ENCODE measurements around the gene PSMB3.

Gene PSMB3

DNA sequence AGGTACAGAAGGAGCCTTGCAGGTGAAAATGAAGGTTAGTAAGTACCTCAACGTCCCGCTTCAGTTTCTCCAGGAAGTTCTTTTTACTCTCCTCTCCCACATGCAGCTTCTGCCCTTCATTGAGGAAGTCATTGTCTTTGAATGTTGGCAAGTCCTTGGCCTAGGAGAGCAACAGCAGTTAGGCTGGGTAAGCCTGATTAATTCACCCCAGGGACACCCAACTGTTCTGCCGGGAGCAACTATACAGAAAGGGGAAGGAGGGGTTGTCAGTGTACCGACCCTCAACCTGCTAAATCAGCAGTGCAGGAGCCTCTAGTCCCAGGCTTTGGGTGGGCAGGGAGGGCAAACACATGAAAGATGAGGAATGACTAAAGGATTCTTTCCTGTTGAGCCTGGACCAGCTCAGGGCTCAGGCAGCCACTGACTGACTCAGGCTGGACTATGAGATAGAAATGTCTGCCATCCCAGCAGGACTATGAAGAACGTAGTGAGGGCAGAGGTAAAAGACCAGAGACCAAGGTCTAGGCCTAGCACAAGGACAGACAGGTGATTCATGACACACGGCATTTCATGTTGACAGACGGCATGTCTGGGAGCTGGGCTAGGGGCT lies 25.2 kb downstream of the PSMB3 start:
- Histone ChIP-seq H3K4me3 (replicated peaks; ENCODE audit: insufficient read depth, low read length) (no peak overlapping the region), H3K27ac (replicated peaks) (no peak overlapping the region), H3K27me3 (ENCODE audit: insufficient read depth, poor library complexity, severe bottlenecking) (no peaks in the 10 kb centered on the region)
- TF ChIP-seq, protein P1, sequence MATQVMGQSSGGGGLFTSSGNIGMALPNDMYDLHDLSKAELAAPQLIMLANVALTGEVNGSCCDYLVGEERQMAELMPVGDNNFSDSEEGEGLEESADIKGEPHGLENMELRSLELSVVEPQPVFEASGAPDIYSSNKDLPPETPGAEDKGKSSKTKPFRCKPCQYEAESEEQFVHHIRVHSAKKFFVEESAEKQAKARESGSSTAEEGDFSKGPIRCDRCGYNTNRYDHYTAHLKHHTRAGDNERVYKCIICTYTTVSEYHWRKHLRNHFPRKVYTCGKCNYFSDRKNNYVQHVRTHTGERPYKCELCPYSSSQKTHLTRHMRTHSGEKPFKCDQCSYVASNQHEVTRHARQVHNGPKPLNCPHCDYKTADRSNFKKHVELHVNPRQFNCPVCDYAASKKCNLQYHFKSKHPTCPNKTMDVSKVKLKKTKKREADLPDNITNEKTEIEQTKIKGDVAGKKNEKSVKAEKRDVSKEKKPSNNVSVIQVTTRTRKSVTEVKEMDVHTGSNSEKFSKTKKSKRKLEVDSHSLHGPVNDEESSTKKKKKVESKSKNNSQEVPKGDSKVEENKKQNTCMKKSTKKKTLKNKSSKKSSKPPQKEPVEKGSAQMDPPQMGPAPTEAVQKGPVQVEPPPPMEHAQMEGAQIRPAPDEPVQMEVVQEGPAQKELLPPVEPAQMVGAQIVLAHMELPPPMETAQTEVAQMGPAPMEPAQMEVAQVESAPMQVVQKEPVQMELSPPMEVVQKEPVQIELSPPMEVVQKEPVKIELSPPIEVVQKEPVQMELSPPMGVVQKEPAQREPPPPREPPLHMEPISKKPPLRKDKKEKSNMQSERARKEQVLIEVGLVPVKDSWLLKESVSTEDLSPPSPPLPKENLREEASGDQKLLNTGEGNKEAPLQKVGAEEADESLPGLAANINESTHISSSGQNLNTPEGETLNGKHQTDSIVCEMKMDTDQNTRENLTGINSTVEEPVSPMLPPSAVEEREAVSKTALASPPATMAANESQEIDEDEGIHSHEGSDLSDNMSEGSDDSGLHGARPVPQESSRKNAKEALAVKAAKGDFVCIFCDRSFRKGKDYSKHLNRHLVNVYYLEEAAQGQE (IDR thresholded peaks at IDR 0.05; ENCODE audit: insufficient replicate concordance, low read depth) = no peak
- TF ChIP-seq POLR2AphosphoS5 (IDR thresholded peaks at IDR 0.05; ENCODE audit: low read depth) (no peak), GABPA (IDR thresholded peaks at IDR 0.05; ENCODE audit: low read depth) (no peak), SPI1 (IDR thresholded peaks at IDR 0.05; ENCODE audit: borderline replicate concordance, low read depth) (no peak; the same call in 1 of the 2 replicates)
- TF ChIP-seq, protein P2, sequence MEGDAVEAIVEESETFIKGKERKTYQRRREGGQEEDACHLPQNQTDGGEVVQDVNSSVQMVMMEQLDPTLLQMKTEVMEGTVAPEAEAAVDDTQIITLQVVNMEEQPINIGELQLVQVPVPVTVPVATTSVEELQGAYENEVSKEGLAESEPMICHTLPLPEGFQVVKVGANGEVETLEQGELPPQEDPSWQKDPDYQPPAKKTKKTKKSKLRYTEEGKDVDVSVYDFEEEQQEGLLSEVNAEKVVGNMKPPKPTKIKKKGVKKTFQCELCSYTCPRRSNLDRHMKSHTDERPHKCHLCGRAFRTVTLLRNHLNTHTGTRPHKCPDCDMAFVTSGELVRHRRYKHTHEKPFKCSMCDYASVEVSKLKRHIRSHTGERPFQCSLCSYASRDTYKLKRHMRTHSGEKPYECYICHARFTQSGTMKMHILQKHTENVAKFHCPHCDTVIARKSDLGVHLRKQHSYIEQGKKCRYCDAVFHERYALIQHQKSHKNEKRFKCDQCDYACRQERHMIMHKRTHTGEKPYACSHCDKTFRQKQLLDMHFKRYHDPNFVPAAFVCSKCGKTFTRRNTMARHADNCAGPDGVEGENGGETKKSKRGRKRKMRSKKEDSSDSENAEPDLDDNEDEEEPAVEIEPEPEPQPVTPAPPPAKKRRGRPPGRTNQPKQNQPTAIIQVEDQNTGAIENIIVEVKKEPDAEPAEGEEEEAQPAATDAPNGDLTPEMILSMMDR (IDR thresholded peaks at IDR 0.05; ENCODE audit: insufficient read depth, low read length) = no peak
- DNase-seq (ENCODE audit: low read depth in 1 of 2, low spot score in 1 of 2) = no peak

DNA sequence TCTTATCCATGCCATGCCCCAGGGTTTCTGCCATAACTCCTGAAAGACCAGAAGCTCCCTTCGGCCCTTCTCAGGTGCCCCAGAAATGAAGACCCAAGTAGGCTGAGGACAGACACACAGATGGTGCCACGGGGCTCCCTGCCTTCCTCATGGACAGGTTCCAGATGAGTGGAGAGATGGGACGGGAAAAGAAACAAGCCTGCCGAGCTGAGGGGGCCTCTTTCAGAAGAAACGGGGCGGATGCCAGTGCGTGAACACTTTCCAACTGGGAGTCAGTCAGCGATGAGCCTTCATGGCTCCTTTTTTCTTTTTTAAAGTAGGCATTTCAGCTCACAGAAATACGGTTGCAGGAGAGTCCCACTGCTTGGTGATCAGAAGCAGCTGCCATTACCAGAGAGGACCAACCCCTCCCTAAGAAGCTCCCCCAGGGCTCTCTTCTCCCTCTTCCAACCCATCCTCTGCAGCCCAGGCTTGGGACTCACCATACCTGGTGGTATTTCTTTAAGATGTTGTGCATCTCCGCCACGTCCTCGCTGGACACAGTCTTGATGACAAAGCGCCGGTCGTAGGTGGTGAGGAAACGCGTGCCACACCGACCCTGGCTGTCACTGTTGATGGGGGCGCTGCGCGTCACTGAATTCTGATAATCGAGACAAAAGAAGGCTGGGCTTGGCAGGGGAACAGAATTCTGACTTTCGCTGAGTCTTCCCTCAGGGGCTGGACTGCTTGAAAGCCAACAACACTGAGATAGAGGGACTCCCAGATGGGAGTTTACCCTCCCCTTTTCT lies 27.6 kb downstream of the PSMB3 start:
- DNase-seq (ENCODE audit: low read depth in 1 of 2, low spot score in 1 of 2) = no peak
- no peak overlapping the region for H3K4me3 ChIP-seq (replicated peaks; ENCODE audit: insufficient read depth, low read length)
- H3K27me3 ChIP-seq (ENCODE audit: insufficient read depth, poor library complexity, severe bottlenecking) = no peaks in the 10 kb centered on the region
- TF ChIP-seq SPI1 (IDR thresholded peaks at IDR 0.05; ENCODE audit: borderline replicate concordance, low read depth) (no peak), POLR2AphosphoS5 (IDR thresholded peaks at IDR 0.05; ENCODE audit: low read depth) (no peak), GABPA (IDR thresholded peaks at IDR 0.05; ENCODE audit: low read depth) (no peak)
- TF ChIP-seq, protein P1 (IDR thresholded peaks at IDR 0.05; ENCODE audit: insufficient replicate concordance, low read depth) = no peak
- TF ChIP-seq, protein P2 (IDR thresholded peaks at IDR 0.05; ENCODE audit: insufficient read depth, low read length) = no peak
- no peak overlapping the region for H3K27ac ChIP-seq (replicated peaks)

DNA sequence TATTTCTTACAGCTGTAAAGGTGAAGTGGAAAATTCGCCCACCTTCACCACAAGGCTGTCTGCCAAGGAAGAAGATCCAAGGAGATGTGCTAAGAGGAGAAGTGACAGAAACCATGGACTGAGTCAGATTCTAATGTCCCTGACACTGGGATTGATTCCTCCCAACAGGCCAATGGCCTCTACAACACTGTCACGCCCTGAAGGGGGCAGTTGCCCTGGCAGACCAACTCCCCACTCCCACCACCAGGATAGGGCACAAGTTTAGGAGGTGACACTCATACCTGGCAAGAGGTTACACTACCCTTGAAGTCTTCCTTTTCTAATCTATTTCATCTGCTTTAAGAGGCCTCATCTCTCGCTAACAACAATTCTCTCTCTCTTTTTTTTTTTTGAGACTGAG lies 30.7 kb downstream of the PSMB3 start:
- TF ChIP-seq, protein P2 (IDR thresholded peaks at IDR 0.05; ENCODE audit: insufficient read depth, low read length) = no peak
- TF ChIP-seq SPI1 (IDR thresholded peaks at IDR 0.05; ENCODE audit: borderline replicate concordance, low read depth) (no peak), GABPA (IDR thresholded peaks at IDR 0.05; ENCODE audit: low read depth) (no peak), POLR2AphosphoS5 (IDR thresholded peaks at IDR 0.05; ENCODE audit: low read depth) (no peak)
- TF ChIP-seq, protein P1 (IDR thresholded peaks at IDR 0.05; ENCODE audit: insufficient replicate concordance, low read depth) = no peak
- DNase-seq (ENCODE audit: low read depth in 1 of 2, low spot score in 1 of 2) = no peak
- Histone ChIP-seq H3K27ac (replicated peaks) (no peak overlapping the region), H3K27me3 (ENCODE audit: insufficient read depth, poor library complexity, severe bottlenecking) (no peaks in the 10 kb centered on the region), H3K4me3 (replicated peaks; ENCODE audit: insufficient read depth, low read length) (no peak overlapping the region)
